Vagina (tissue), 2 donors: ENCODE measurements around the gene FHIP2A.

Source experiments
- CTCF ChIP-seq, 3 experiments: fragments of 450-650 bp in 2 of 3; fragments of 200-600 bp in 1 of 3; sonication (generic) in 1 of 3; IDR thresholded peaks; one replicate each; pipeline ENCODE4 v1.5.1; 2017 to 2019; ENCODE audit warnings: antibody characterized with exemption in 3 of 3, mild to moderate bottlenecking in 2 of 3, moderate library complexity in 2 of 3
- POLR2A ChIP-seq, 2 donors: fragments of 450-650 bp; IDR thresholded peaks; one replicate each; pipeline ENCODE4 v1.6.1; 2017; ENCODE audit warnings: antibody characterized with exemption in 2 of 2, mild to moderate bottlenecking in 2 of 2, moderate library complexity in 2 of 2

GRCh38 chr10:114859222-114859621, 37.6 kb downstream of the FHIP2A start:
- TF ChIP-seq CTCF (IDR thresholded peaks at IDR 0.05): no peak
- no peak for TF ChIP-seq POLR2A (IDR thresholded peaks at IDR 0.05)
